GM18870 (cell line): ENCODE measurements around the gene INO80E.
"Not testable (repeated sequence)": the region's sequence is repeated elsewhere in the genome, so short reads cannot be mapped to it uniquely, and the experiment has no call there.

Experiments used
- ATAC-seq: cut with Tn5 transposase; IDR thresholded peaks from one replicate; pipeline ENCODE4 v1.9.1; 2021; ENCODE audit warnings: moderate library complexity; ENCODE audit not compliant: unreplicated experiment

Gene INO80E

DNA sequence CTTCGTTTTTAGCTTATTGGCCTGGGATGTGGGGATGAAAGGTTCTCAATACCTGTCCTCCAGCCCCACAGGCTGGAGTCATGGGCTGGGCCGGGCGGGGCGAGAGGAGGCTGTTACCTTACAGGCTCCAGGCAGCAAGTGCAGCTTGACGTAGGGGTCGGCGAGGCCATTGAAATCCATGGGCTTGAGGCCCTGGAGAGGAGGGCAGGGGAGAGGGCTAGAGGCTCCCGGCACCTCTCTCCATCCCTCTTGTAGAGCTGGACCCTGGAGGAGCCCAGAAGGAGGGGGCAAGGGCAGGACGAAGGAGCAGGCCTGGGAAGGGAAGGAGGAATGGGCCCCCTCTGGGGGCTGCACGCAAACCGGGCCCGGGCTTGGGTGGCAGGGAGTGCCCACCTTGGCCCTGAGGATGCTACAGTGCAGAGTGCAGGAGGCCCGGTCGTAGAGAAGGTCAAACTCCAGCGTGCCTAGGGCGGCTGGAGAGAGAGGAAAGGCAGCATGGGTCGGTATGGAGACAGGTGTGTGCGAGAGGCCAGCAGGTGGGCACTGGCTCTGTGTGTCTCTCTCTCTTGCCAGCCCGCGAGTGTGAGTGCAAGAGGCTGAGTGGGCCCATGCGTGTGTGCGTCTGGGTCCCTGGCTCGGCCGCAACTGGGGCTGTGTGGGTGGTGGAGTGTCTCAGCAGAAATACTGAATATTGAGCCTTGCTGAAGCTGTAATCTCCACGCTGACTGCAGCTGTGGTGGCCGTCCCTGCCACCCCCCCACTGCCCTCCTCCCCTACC is 13.2 kb downstream of the INO80E start:
- no peak for ATAC-seq

GRCh38 chr16:30009990-30010843 is 14.2 kb downstream of the INO80E start:
- no peak for ATAC-seq

DNA sequence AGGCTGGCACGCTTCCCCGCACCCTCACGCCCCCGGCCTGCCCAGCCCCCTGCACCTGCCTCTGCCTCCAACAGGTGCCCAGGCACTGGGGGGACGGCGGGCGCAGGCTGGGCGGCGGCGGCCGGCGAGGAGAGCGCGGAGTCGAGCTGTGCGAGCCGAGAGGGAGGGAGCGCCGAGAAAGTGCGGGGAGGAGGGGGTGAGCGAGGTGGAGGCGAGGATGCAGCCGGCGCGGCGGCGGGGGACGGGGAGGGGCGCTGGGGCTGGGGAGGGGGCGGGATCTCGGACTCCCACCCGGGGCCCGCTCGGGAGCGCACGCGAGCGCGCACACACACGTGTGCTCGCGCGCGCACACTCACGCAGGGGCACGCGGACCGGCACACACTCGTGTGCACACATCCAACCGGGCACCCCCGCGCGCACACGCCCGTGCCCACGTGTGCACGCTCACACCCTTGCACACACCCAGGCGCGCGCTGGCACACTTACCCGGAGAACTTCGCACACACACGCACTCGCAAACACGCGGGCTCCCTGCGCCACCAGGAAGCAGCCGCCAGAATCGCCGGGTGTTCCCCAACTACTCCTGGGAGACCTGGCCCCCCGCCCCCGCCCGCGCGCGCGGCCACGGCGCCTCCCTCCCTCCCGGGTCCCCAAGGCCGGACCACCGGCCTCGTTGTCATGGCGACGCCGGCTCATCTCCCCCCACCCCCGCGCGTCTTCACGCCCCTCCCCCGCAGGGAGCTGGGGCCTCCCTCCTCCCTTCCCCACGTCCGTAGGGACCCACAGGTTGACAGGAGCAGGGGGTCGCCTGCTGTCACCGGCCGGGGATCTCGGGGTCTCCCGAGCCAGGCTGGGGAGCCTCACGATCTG is 15.0 kb downstream of the INO80E start, which contains the start of gene DOC2A:
TSS of gene DOC2A (minus strand) at position 184 of the 870 bp plus-strand sequence. CDS start 805 bp downstream, outside the sequence.
- no peak for ATAC-seq

- no peak for ATAC-seq
Measured at GRCh38 chr16:30011714-30012504, 15.9 kb downstream of the INO80E start.

DNA sequence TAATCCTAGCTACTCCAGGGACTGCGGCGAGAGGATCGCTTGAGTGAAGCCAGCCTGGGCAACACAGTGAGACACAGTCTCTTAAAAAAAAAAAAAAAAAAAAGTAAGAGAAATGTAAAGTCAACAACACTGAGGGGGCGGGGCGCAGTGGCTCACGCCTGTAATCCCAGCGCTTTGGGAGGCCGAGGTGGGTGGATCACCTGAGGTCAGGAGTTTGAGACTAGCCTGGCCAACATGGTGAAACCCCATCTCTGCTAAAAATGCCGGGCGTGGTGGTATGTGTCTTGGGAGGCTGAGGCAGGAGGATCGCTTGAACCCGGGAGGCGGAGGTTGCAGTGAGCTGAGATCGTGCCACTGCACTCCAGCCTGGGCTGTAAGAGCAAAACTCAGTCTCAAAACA is 16.6 kb downstream of the INO80E start:
- ATAC-seq = not testable (repeated sequence)

DNA sequence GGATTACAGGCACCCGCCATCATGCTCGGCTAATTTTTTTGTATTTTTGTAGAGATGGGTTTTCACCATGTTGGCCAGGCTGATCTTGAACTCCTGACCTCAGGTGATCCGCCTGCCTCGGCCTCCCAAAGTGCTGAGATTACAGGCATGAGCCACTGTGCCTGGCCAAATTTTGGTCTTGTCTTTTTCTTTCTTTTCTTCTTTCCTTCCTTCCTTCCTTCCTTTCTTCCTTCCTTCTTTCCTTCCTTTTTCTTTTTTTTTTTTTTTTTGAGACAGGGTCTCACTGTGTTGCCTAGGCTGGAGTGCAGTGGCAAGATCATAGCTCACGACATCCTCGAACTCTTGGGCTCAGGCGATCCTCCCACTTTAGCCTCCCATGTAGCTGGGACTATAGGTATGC is 19.4 kb downstream of the INO80E start:
- ATAC-seq = not testable (repeated sequence)

- no peak for ATAC-seq
Measured at GRCh38 chr16:30016555-30017276, 20.7 kb downstream of the INO80E start.

GRCh38 chr16:30017277-30017656 is 21.2 kb downstream of the INO80E start:
- no peak for ATAC-seq

GRCh38 chr16:30017937-30018336 is 21.9 kb downstream of the INO80E start:
- not testable (repeated sequence) for ATAC-seq

- ATAC-seq = no peak
Measured at GRCh38 chr16:30018731-30019158, 22.7 kb downstream of the INO80E start.

GRCh38 chr16:30022887-30023286 is 26.8 kb downstream of the INO80E start, which contains the start of gene C16orf92:
Gene C16orf92 (plus strand): TSS chr16:30023198. CDS start chr16:30023341, 143 bp downstream.
- ATAC-seq = no peak

DNA sequence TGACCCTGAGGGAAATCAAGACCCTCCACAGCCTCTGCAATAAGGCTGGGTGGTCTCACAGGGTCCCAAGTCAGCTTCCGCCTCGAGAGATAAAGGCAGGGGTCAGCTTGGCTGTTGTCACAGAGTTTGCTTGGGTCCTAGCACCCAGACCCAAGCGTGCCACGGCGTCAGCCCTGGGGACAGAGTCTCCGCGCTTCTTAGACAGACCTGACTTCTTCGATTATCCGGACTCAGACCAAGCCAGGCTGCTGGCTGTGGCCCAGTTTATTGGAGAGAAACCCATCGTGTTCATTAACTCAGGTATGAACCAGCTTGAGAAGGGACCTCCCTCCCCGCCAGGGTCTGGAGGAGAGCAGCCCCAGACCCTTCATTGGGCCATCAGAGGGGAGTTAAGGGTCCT is 27.5 kb downstream of the INO80E start:
- no peak for ATAC-seq

- no peak for ATAC-seq
Measured at GRCh38 chr16:30024451-30024850, 28.4 kb downstream of the INO80E start.

DNA sequence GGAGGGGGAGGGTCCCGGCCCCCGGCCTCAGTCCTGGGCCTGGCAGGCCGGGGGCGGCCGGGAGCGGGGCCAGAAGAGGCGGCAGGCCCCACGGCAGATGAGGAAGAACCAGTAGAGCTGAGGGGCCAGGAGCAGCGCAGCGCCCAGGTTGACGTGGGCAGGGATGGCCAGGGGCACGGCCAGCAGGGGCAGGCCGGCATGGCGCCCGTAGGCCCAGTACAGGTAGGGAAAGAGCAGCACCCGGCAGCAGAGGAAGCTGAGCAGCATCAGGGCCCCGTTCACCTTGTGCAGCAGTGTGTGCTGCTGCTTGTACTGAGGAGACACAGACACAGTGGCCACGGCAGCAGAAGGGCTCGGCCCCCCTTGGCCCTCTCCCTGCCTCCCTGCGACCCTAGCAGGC is 29.1 kb downstream of the INO80E start:
- no peak for ATAC-seq

DNA sequence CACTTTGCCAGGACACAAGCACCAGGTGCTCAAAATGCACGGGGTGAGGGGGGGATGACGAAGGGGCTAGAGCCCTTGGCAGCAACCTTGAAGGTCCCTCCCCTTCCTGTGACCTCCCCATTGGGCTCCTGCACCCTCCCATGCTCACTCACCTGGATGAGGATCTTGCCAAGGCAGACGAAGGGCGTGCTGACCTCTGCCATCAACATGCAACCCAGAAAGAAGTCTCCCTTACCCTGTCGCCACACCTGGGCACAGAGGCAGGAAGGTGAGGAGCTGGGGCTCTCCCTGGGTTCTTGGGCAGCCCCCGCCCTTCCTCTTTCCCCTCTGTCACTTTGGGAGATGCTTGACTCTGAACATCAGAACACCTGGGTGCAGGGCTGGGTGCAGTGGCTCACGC is 29.5 kb downstream of the INO80E start:
- ATAC-seq = no peak

- no peak for ATAC-seq
Measured at GRCh38 chr16:30026449-30026848, 30.4 kb downstream of the INO80E start.

- ATAC-seq = no peak
Measured at GRCh38 chr16:30027588-30028437, 31.8 kb downstream of the INO80E start.

DNA sequence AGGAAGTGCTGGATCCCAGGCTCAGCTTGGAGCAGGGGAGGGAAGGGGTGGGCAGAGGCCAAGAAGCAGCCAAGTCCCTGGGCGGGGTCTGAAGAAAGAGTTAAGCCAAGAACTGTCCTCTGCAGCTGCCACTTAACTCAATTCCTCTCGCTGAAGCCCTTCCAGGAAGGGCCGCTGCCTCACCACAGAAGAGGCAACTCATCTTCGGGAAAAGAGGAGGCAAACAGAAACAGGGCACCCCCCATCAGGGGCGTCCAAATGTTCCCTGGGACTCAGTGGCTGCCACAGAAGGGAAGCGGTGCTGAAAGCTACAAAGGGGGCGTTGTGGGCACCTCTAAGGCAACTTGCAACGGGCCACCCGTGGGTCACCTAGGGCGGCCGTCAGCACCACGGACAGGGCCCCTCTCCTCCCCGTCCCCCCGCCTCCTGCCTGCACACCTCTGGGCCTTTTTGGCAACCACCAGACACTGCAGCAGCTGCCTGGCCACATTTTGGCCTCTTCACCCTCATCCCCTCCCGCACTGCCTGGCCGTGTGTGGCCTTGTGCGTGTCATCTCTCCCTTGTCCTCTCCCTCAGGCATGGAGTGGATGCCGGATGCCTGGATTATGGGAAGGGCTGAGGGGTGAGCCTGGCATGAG is 32.5 kb downstream of the INO80E start:
- ATAC-seq = no peak
